MM.1S (cell line): Measurements from ENCODE around the gene MYBPC2.

Experiments
- DNase-seq: peaks from one replicate; pipeline ENCODE4 v3.0.0-alpha.2; 2015
- H2AFZ ChIP-seq: fragments of 300-600 bp; sonication (generic); 2 replicates; pipeline ENCODE4 v1.6.0; 2016; ENCODE audit warnings: antibody characterized with exemption, low read length
- H3F3A ChIP-seq: fragments of 300-600 bp; sonication (generic); 2 replicates; pipeline ENCODE4 v1.6.1; 2016; ENCODE audit warnings: mild to moderate bottlenecking, antibody characterized with exemption, low read length, moderate library complexity, mixed read lengths; ENCODE audit not compliant: insufficient read depth
- H3K27ac ChIP-seq: fragments of 300-600 bp; sonication (generic); 2 replicates; pipeline ENCODE4 v1.5.1; 2016; ENCODE audit warnings: mild to moderate bottlenecking, low read length
- H3K27me3 ChIP-seq: fragments of 300-600 bp; sonication (generic); replicated peaks from 2 replicates; pipeline ENCODE4 v1.6.0; 2016; ENCODE audit warnings: low read length; ENCODE audit not compliant: insufficient read depth
- H3K36me3 ChIP-seq: fragments of 300-600 bp; sonication (generic); replicated peaks from 2 replicates; pipeline ENCODE4 v1.6.1; 2016; ENCODE audit warnings: mild to moderate bottlenecking, low read length, mixed read lengths; ENCODE audit not compliant: insufficient read depth
- H3K4me1 ChIP-seq: fragments of 300-600 bp; sonication (generic); 2 replicates; pipeline ENCODE4 v1.6.1; 2016; ENCODE audit warnings: low read length, mixed read lengths
- H3K4me2 ChIP-seq: fragments of 300-600 bp; sonication (generic); 2 replicates; pipeline ENCODE4 v1.6.0; 2016; ENCODE audit warnings: low read depth, low read length
- H3K4me3 ChIP-seq: fragments of 300-600 bp; sonication (generic); 2 replicates; pipeline ENCODE4 v1.5.1; 2016; ENCODE audit warnings: low read length, mixed read lengths
- H3K79me2 ChIP-seq: fragments of 300-600 bp; sonication (generic); 2 replicates; pipeline ENCODE4 v1.6.1; 2016; ENCODE audit warnings: mixed run types, low read length, mixed read lengths
- H3K9ac ChIP-seq: fragments of 300-600 bp; sonication (generic); 2 replicates; pipeline ENCODE4 v1.6.1; 2016; ENCODE audit warnings: low read length, mixed read lengths
- H3K9me2 ChIP-seq: fragments of 300-600 bp; sonication (generic); replicated peaks from 2 replicates; pipeline ENCODE4 v1.6.1; 2016; ENCODE audit warnings: mild to moderate bottlenecking, low read length, mixed read lengths; ENCODE audit not compliant: insufficient read depth
- H3K9me3 ChIP-seq: fragments of 300-600 bp; sonication (generic); replicated peaks from 2 replicates; pipeline ENCODE4 v1.6.1; 2016; ENCODE audit warnings: mild to moderate bottlenecking, low read length, mixed read lengths; ENCODE audit not compliant: insufficient read depth
- H4K20me1 ChIP-seq: fragments of 300-600 bp; sonication (generic); 2 replicates; pipeline ENCODE4 v1.6.1; 2016; ENCODE audit warnings: mild to moderate bottlenecking, low read length, moderate library complexity, mixed read lengths; ENCODE audit not compliant: insufficient read depth
- CTCF ChIP-seq: fragments of 300-600 bp; sonication (generic); IDR thresholded peaks from 2 replicates; pipeline ENCODE4 v1.5.1; 2016; ENCODE audit warnings: antibody characterized with exemption, low read length, mixed read lengths
- EZH2 ChIP-seq: fragments of 300-600 bp; sonication (generic); optimal IDR thresholded peaks from 2 replicates; pipeline ENCODE3; 2017; ENCODE audit warnings: low read depth, mild to moderate bottlenecking, antibody characterized with exemption, low read length, mixed read lengths
- EZH2phosphoT487 ChIP-seq: fragments of 300-600 bp; sonication (generic); IDR thresholded peaks from 2 replicates; pipeline ENCODE4 v1.6.1; 2018; ENCODE audit warnings: antibody characterized with exemption, low read length

Gene MYBPC2

GRCh38 chr19:50398675-50399367 is 33.9 kb upstream of the MYBPC2 start:
- Histone ChIP-seq H3K9me2 (no peaks in the 10 kb centered on the region), H3K4me3 (no peak overlapping the region), H4K20me1 (no peaks in the 10 kb centered on the region), H3K27me3 (no peaks in the 10 kb centered on the region), H2AFZ (no peak overlapping the region), H3K4me1 (no peaks in the 10 kb centered on the region), H3F3A (no peaks in the 10 kb centered on the region), H3K4me2 (no peak overlapping the region), H3K79me2 (peaks cover 19% of the 10 kb centered on the region), H3K27ac (no peak overlapping the region), H3K9me3 (no peaks in the 10 kb centered on the region), H3K36me3 (no peaks in the 10 kb centered on the region), H3K9ac (no peak overlapping the region)
- TF ChIP-seq EZH2phosphoT487 (no peak), EZH2 (no peak), CTCF (no peak)
- DNase-seq = no peak

DNA sequence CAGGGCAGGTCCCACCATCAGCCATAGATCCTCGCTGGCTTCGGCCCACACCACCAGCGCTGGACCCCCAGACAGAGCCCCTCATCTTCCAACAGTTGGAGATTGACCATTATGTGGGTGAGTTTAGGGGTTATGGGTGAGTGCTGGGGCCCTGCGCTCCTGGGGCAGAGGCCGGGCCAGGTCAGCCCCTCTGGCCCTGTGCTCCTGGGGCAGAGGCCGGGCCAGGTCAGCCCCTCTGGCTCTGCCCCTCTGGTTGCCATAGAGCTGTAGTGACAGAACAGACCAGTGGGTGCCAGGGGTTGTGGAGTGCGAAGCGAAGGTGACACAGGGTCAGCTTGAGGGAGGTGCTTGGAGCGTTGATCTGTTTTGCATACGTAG is 33.3 kb upstream of the MYBPC2 start:
- no peaks in the 10 kb centered on the region for H4K20me1 ChIP-seq
- H3K9me2 ChIP-seq = no peaks in the 10 kb centered on the region
- H2AFZ ChIP-seq = no peak overlapping the region
- no peak overlapping the region for H3K4me2 ChIP-seq
- no peak for DNase-seq
- no peaks in the 10 kb centered on the region for H3K36me3 ChIP-seq
- H3K27me3 ChIP-seq = no peaks in the 10 kb centered on the region
- H3K4me1 ChIP-seq = no peaks in the 10 kb centered on the region
- H3K9me3 ChIP-seq = no peaks in the 10 kb centered on the region
- H3K4me3 ChIP-seq = no peak overlapping the region
- no peak overlapping the region for H3K27ac ChIP-seq
- no peak overlapping the region for H3K9ac ChIP-seq
- peaks cover 15% of the 10 kb centered on the region for H3K79me2 ChIP-seq
- TF ChIP-seq EZH2phosphoT487 (no peak), CTCF (no peak), EZH2 (no peak)
- no peaks in the 10 kb centered on the region for H3F3A ChIP-seq

- DNase-seq = no peak
- H3K27ac ChIP-seq = no peak overlapping the region
- no peaks in the 10 kb centered on the region for H4K20me1 ChIP-seq
- H3K36me3 ChIP-seq = no peaks in the 10 kb centered on the region
- no peak overlapping the region for H3K9ac ChIP-seq
- no peaks in the 10 kb centered on the region for H3K9me3 ChIP-seq
- H3K4me2 ChIP-seq = no peak overlapping the region
- H3K4me3 ChIP-seq = no peak overlapping the region
- no peaks in the 10 kb centered on the region for H3K4me1 ChIP-seq
- H3K79me2 ChIP-seq = peaks cover 4% of the 10 kb centered on the region
- no peaks in the 10 kb centered on the region for H3K9me2 ChIP-seq
- H3F3A ChIP-seq = no peaks in the 10 kb centered on the region
- no peak for TF ChIP-seq EZH2phosphoT487
- TF ChIP-seq EZH2 = no peak
- H2AFZ ChIP-seq = no peak overlapping the region
- no peaks in the 10 kb centered on the region for H3K27me3 ChIP-seq
These were observed 30.9 kb upstream of the MYBPC2 start for GRCh38 chr19:50401605-50402450.
